ENCODE measurements around the gene TSHZ3.

GRCh38 chr19:31349160-31349881 is at the start of gene TSHZ3:
- no peak for TF ChIP-seq CTCF (CRISPR knock-in tag; IDR thresholded peaks at IDR 0.05)
- TF ChIP-seq ZNF34 (CRISPR knock-in tag; IDR thresholded peaks at IDR 0.05; ENCODE audit: borderline replicate concordance): no peak
- TF ChIP-seq MLX (CRISPR knock-in tag; IDR thresholded peaks at IDR 0.05): no peak
- TF ChIP-seq ZNF607 (CRISPR knock-in tag; IDR thresholded peaks at IDR 0.05; ENCODE audit: borderline replicate concordance): no peak

Measured in HepG2 (cell line).